ENCODE data around the gene PHLDB3. TPM values are rescaled to one million over a fixed set of nuclear protein-coding genes. Genes with fewer than 3 reads are reported as not detected.
"Not testable (repeated sequence)": the region's sequence is repeated elsewhere in the genome, so short reads cannot be mapped to it uniquely, and the experiment has no call there.

Gene PHLDB3
- total and polyA plus RNA-seq, 2 donors (not counting 3 experiments of a cell fraction or from before 2014, with no cell fraction given): 5.5 to 12.0 TPM

- dilution Hi-C loops (cut with MboI; ENCODE audit: extremely low pct_ligation_motif_present, low sequenced_read_pairs); FAIRE-seq; DNase-seq (ENCODE audit: low read depth, low spot score); intact Hi-C loops (cut with micrococcal nuclease); H3K79me2 ChIP-seq (ENCODE audit: control insufficient read depth, insufficient read depth, low read length); H3K9ac ChIP-seq (replicated peaks; ENCODE audit: extremely low read depth, insufficient read depth, low read length); H2AFZ ChIP-seq (ENCODE audit: low read depth, low read length); H3K9me3 ChIP-seq (replicated peaks; ENCODE audit: control insufficient read depth, insufficient read depth, low read length); H3K4me3 ChIP-seq (replicated peaks in 1 of 3; ENCODE audit: insufficient read depth in 1 of 3, low read depth in 1 of 3, low read length in 3 of 3); H3K4me2 ChIP-seq (ENCODE audit: insufficient read depth, low read length); H3K4me1 ChIP-seq (ENCODE audit: control insufficient read depth, extremely low read depth, insufficient read depth, low read length); H3K27me3 ChIP-seq (ENCODE audit: control insufficient read depth in 2 of 2, insufficient read depth in 2 of 2, low read length in 2 of 2); BruUV-seq (replicated peaks); H3K9me1 ChIP-seq (replicated peaks; ENCODE audit: control insufficient read depth, extremely low read depth, insufficient read depth, low read length); POLR2A ChIA-PET; H3K27ac ChIP-seq (ENCODE audit: insufficient read depth, low read depth, low read length); H4K20me1 ChIP-seq (replicated peaks; ENCODE audit: control insufficient read depth, extremely low read depth, insufficient read depth, low read length); H3K36me3 ChIP-seq (ENCODE audit: control insufficient read depth in 2 of 2, extremely low read depth in 1 of 2, insufficient read depth in 2 of 2, low read length in 2 of 2): not testable (repeated sequence)
- CTCF ChIA-PET: interaction anchor here (1.1 to 6.6 kb wide), 4 partner anchors 12 to 111 kb away, joined by 4 to 833 read pairs (median 28); partner anchors contain the start of gene PHLDB3
These were observed 60.5 kb downstream of the PHLDB3 start for GRCh38 chr19:43444091-43444490.

- H4K20me1 ChIP-seq (replicated peaks; ENCODE audit: control insufficient read depth, extremely low read depth, insufficient read depth, low read length): no peaks in the 10 kb centered on the region
- no peak for TF ChIP-seq EZH2 (IDR thresholded peaks at IDR 0.05; ENCODE audit: borderline replicate concordance, low read depth, low read length, severe bottlenecking)
- POLR2A ChIA-PET: no interaction called here
- no peaks in the 10 kb centered on the region for H3K27me3 ChIP-seq (ENCODE audit: control insufficient read depth in 2 of 2, insufficient read depth in 2 of 2, low read length in 2 of 2)
- no peak overlapping the region for H3K4me3 ChIP-seq (replicated peaks in 1 of 3; ENCODE audit: insufficient read depth in 1 of 3, low read depth in 1 of 3, low read length in 3 of 3)
- CTCF ChIA-PET: interaction anchor here (1.2 to 2.0 kb wide), 4 partner anchors 9 to 78 kb away, joined by 3 to 8 read pairs (median 5); no protein-coding TSS in a partner anchor
- H3K4me1 ChIP-seq (ENCODE audit: control insufficient read depth, extremely low read depth, insufficient read depth, low read length): no peaks in the 10 kb centered on the region
- H3K9ac ChIP-seq (replicated peaks; ENCODE audit: extremely low read depth, insufficient read depth, low read length): no peak overlapping the region
- FAIRE-seq (no peak), DNase-seq (ENCODE audit: low read depth, low spot score) (no peak)
- no peaks in the 10 kb centered on the region for H3K79me2 ChIP-seq (ENCODE audit: control insufficient read depth, insufficient read depth, low read length)
- no peak overlapping the region for H3K4me2 ChIP-seq (ENCODE audit: insufficient read depth, low read length)
- no peak overlapping the region for H2AFZ ChIP-seq (ENCODE audit: low read depth, low read length)
- no TSS peak for BruUV-seq (replicated peaks)
- H3K9me1 ChIP-seq (replicated peaks; ENCODE audit: control insufficient read depth, extremely low read depth, insufficient read depth, low read length): no peaks in the 10 kb centered on the region
- H3K36me3 ChIP-seq (ENCODE audit: control insufficient read depth in 2 of 2, extremely low read depth in 1 of 2, insufficient read depth in 2 of 2, low read length in 2 of 2): no peaks in the 10 kb centered on the region
- no peak overlapping the region for H3K27ac ChIP-seq (ENCODE audit: insufficient read depth, low read depth, low read length)
- intact Hi-C loops (cut with micrococcal nuclease): no loop called here
- H3K9me3 ChIP-seq (replicated peaks; ENCODE audit: control insufficient read depth, insufficient read depth, low read length): no peaks in the 10 kb centered on the region
- dilution Hi-C loops (cut with MboI; ENCODE audit: extremely low pct_ligation_motif_present, low sequenced_read_pairs): no loop called here
These were observed 62.8 kb downstream of the PHLDB3 start for GRCh38 chr19:43441716-43442115.
